Fibroblast of mammary gland (primary cell): Measurements from ENCODE around the gene CSPG4.
"Not testable (repeated sequence)": the region's sequence is repeated elsewhere in the genome, so short reads cannot be mapped to it uniquely, and the experiment has no call there.

Source experiments
- DNase-seq: peaks from one replicate; pipeline ENCODE4 v3.0.0-alpha.2; 2010; ENCODE audit warnings: low read depth
- H3K4me3 ChIP-seq: 2 replicates; pipeline ENCODE4 v1.5.1; 2011; ENCODE audit warnings: low read depth, mild to moderate bottlenecking, low read length, moderate library complexity; ENCODE audit not compliant: control insufficient read depth
- CTCF ChIP-seq: conservative IDR thresholded peaks from 2 replicates; pipeline ENCODE4 v1.5.1; 2011; ENCODE audit warnings: low read depth, low read length, inconsistent platforms; ENCODE audit not compliant: control insufficient read depth, insufficient read depth

Gene CSPG4

GRCh38 chr15:75733761-75734651 is 21.4 kb upstream of the CSPG4 start:
- H3K4me3 ChIP-seq = no peak overlapping the region
- DNase-seq = no peak
- TF ChIP-seq CTCF = no peak

GRCh38 chr15:75732809-75733451 is 20.3 kb upstream of the CSPG4 start:
- TF ChIP-seq CTCF = peak; percentile 83
- peak; percentile 64 for DNase-seq
- H3K4me3 ChIP-seq = no peak overlapping the region

GRCh38 chr15:75732177-75732808 is 19.6 kb upstream of the CSPG4 start:
- DNase-seq = no peak
- no peak for TF ChIP-seq CTCF
- H3K4me3 ChIP-seq = no peak overlapping the region

- no peak for TF ChIP-seq CTCF
- no peak overlapping the region for H3K4me3 ChIP-seq
- peak; percentile 46 for DNase-seq
Observed at GRCh38 chr15:75731248-75732151, 18.9 kb upstream of the CSPG4 start.

- not testable (repeated sequence) for H3K4me3 ChIP-seq, DNase-seq
Observed at GRCh38 chr15:75730376-75731247, 18.0 kb upstream of the CSPG4 start.

- no peak for TF ChIP-seq CTCF
- DNase-seq = no peak
- H3K4me3 ChIP-seq = no peak overlapping the region
Observed at GRCh38 chr15:75729326-75730069, 16.9 kb upstream of the CSPG4 start.
